ENCODE data around the gene DSG3.
A peak's percentile ranks its signal among the peaks of the same experiment; 100 is the strongest.

The DSG3 gene

GRCh38 chr18:31497404-31497835 is 49.9 kb downstream of the DSG3 start:
- DNase-seq: no peak
- H3K27ac ChIP-seq (ENCODE audit: insufficient read depth in 1 of 2, low read depth in 1 of 2, low read length in 2 of 2, poor library complexity in 1 of 2, severe bottlenecking in 2 of 2): no peak overlapping the region
- no peaks in the 10 kb centered on the region for H3K9me3 ChIP-seq (ENCODE audit: control extremely low read depth in 1 of 5, control insufficient read depth in 4 of 5, insufficient read depth in 2 of 5, low read depth in 1 of 5, low read length in 4 of 5)
- H3K4me1 ChIP-seq (ENCODE audit: control extremely low read depth in 1 of 4, control insufficient read depth in 4 of 4, insufficient read depth in 4 of 4, low read length in 3 of 4): peaks cover 14 to 26% (median 19%) of the 10 kb centered on the region in 4 experiments
- peak overlapping the region; percentile 37 to 94 (median 93) for H3K4me3 ChIP-seq (ENCODE audit: control insufficient read depth in 1 of 7, extremely low read depth in 1 of 7, insufficient read depth in 4 of 7, low read depth in 2 of 7, low read length in 6 of 7)
- ChIA-PET POLR2A (no interaction called here), CTCF (interaction anchor here (1.0 to 1.4 kb wide), 2 partner anchors 10 to 12 kb away, joined by 3 to 4 read pairs; no protein-coding TSS in a partner anchor)
- 7% methylated on average over 14 of the region's 25 CpGs for WGBS (ENCODE audit: insufficient coverage)
- H3K27me3 ChIP-seq (replicated peaks in 2 of 5; ENCODE audit: control insufficient read depth in 4 of 5, insufficient read depth in 5 of 5, low read length in 4 of 5): peaks cover 0 to 2% (median 0%) of the 10 kb centered on the region in 5 experiments
- no peaks in the 10 kb centered on the region for H3K36me3 ChIP-seq (ENCODE audit: control insufficient read depth in 4 of 4, insufficient read depth in 4 of 4, low read length in 3 of 4)

- peak within 1 kb of the TSS; percentile 20 to 79 for H3K27ac ChIP-seq (ENCODE audit: insufficient read depth in 1 of 2, low read depth in 1 of 2, low read length in 2 of 2, poor library complexity in 1 of 2, severe bottlenecking in 2 of 2)
- POLR2A ChIA-PET: no interaction called here
Measured at GRCh38 chr18:31497836-31498573, 50.5 kb downstream of the DSG3 start, which contains the start of gene DSG2. TSS of gene DSG2 (plus strand) at chr18:31498177. CDS start at chr18:31498252, 75 bp downstream.

GRCh38 chr18:31498574-31499524 is 51.3 kb downstream of the DSG3 start:
- peak in 2 of 3 donors; percentile 36 to 39 for DNase-seq
- POLR2A ChIA-PET: no interaction called here
- H3K9me3 ChIP-seq (ENCODE audit: control extremely low read depth in 1 of 5, control insufficient read depth in 4 of 5, insufficient read depth in 2 of 5, low read depth in 1 of 5, low read length in 4 of 5): no peaks in the 10 kb centered on the region
- H3K4me1 ChIP-seq (ENCODE audit: control extremely low read depth in 1 of 4, control insufficient read depth in 4 of 4, insufficient read depth in 4 of 4, low read length in 3 of 4): peaks cover 14 to 26% (median 19%) of the 10 kb centered on the region in 4 experiments
- 18% methylated on average over 13 of the region's 22 CpGs for WGBS (ENCODE audit: insufficient coverage)
- peak overlapping the region; percentile 59 to 94 (median 93) for H3K4me3 ChIP-seq (ENCODE audit: control insufficient read depth in 1 of 7, extremely low read depth in 1 of 7, insufficient read depth in 4 of 7, low read depth in 2 of 7, low read length in 6 of 7)
- CTCF ChIA-PET: interaction anchor here (1.9 kb wide), 1 partner anchor 10 kb away, joined by 4 read pairs; no protein-coding TSS in a partner anchor
- peaks cover 0 to 2% (median 0%) of the 10 kb centered on the region in 5 experiments for H3K27me3 ChIP-seq (replicated peaks in 2 of 5; ENCODE audit: control insufficient read depth in 4 of 5, insufficient read depth in 5 of 5, low read length in 4 of 5)
- peak overlapping the region; percentile 20 to 79 for H3K27ac ChIP-seq (ENCODE audit: insufficient read depth in 1 of 2, low read depth in 1 of 2, low read length in 2 of 2, poor library complexity in 1 of 2, severe bottlenecking in 2 of 2)
- H3K36me3 ChIP-seq (ENCODE audit: control insufficient read depth in 4 of 4, insufficient read depth in 4 of 4, low read length in 3 of 4): no peaks in the 10 kb centered on the region

More at GRCh38 chr18:31497836-31498573, 50.5 kb downstream of the DSG3 start, which contains the start of gene DSG2:
- 0% methylated on average over 36 of the region's 79 CpGs for WGBS (ENCODE audit: insufficient coverage)
- H3K36me3 ChIP-seq (ENCODE audit: control insufficient read depth in 4 of 4, insufficient read depth in 4 of 4, low read length in 3 of 4): no peaks in the 10 kb centered on the region
- H3K4me1 ChIP-seq (ENCODE audit: control extremely low read depth in 1 of 4, control insufficient read depth in 4 of 4, insufficient read depth in 4 of 4, low read length in 3 of 4): peaks cover 14 to 26% (median 19%) of the 10 kb centered on the region in 4 experiments
- peak within 1 kb of the TSS; percentile 59 to 94 (median 93) for H3K4me3 ChIP-seq (ENCODE audit: control insufficient read depth in 1 of 7, extremely low read depth in 1 of 7, insufficient read depth in 4 of 7, low read depth in 2 of 7, low read length in 6 of 7)
- peak; percentile 54 to 82 (median 64) for DNase-seq
- no peaks in the 10 kb centered on the region for H3K9me3 ChIP-seq (ENCODE audit: control extremely low read depth in 1 of 5, control insufficient read depth in 4 of 5, insufficient read depth in 2 of 5, low read depth in 1 of 5, low read length in 4 of 5)
- CTCF ChIA-PET: interaction anchor here (1.0 to 1.4 kb wide), 2 partner anchors 9 to 11 kb away, joined by 3 to 4 read pairs; no protein-coding TSS in a partner anchor
- H3K27me3 ChIP-seq (replicated peaks in 2 of 5; ENCODE audit: control insufficient read depth in 4 of 5, insufficient read depth in 5 of 5, low read length in 4 of 5): peaks cover 0 to 2% (median 0%) of the 10 kb centered on the region in 5 experiments

GRCh38 chr18:31500051-31500688 is 52.6 kb downstream of the DSG3 start:
- DNase-seq: peak in 1 of 3 donors; percentile 43

GRCh38 chr18:31503011-31503410 is 55.5 kb downstream of the DSG3 start:
- no peaks in the 10 kb centered on the region for H3K36me3 ChIP-seq (ENCODE audit: control insufficient read depth in 4 of 4, insufficient read depth in 4 of 4, low read length in 3 of 4)
- H3K27me3 ChIP-seq (replicated peaks in 2 of 5; ENCODE audit: control insufficient read depth in 4 of 5, insufficient read depth in 5 of 5, low read length in 4 of 5): no peaks in the 10 kb centered on the region
- ChIA-PET POLR2A (no interaction called here), CTCF (no interaction called here)
- H3K9me3 ChIP-seq (ENCODE audit: control extremely low read depth in 1 of 5, control insufficient read depth in 4 of 5, insufficient read depth in 2 of 5, low read depth in 1 of 5, low read length in 4 of 5): no peaks in the 10 kb centered on the region
- DNase-seq: no peak
- peaks cover 14 to 36% (median 23%) of the 10 kb centered on the region in 4 experiments for H3K4me1 ChIP-seq (ENCODE audit: control extremely low read depth in 1 of 4, control insufficient read depth in 4 of 4, insufficient read depth in 4 of 4, low read length in 3 of 4)
- H3K27ac ChIP-seq (ENCODE audit: insufficient read depth in 1 of 2, low read depth in 1 of 2, low read length in 2 of 2, poor library complexity in 1 of 2, severe bottlenecking in 2 of 2): no peak overlapping the region
- H3K4me3 ChIP-seq (ENCODE audit: control insufficient read depth in 1 of 7, extremely low read depth in 1 of 7, insufficient read depth in 4 of 7, low read depth in 2 of 7, low read length in 6 of 7): no peak overlapping the region
- 100% methylated on average over 4 of the region's 4 CpGs for WGBS (ENCODE audit: insufficient coverage)

More at GRCh38 chr18:31500051-31500688, 52.6 kb downstream of the DSG3 start:
- no peaks in the 10 kb centered on the region for H3K36me3 ChIP-seq (ENCODE audit: control insufficient read depth in 4 of 4, insufficient read depth in 4 of 4, low read length in 3 of 4)
- ChIA-PET CTCF (interaction anchor here (1.4 to 1.9 kb wide), 3 partner anchors 9 to 76 kb away, joined by 4 to 5 read pairs (median 4); no protein-coding TSS in a partner anchor), POLR2A (interaction anchor here (0.6 kb wide), 1 partner anchor 91 kb away, joined by 5 read pairs; no protein-coding TSS in a partner anchor)
- peaks cover 14 to 38% (median 24%) of the 10 kb centered on the region in 4 experiments for H3K4me1 ChIP-seq (ENCODE audit: control extremely low read depth in 1 of 4, control insufficient read depth in 4 of 4, insufficient read depth in 4 of 4, low read length in 3 of 4)
- H3K27ac ChIP-seq (ENCODE audit: insufficient read depth in 1 of 2, low read depth in 1 of 2, low read length in 2 of 2, poor library complexity in 1 of 2, severe bottlenecking in 2 of 2): no peak overlapping the region
- H3K4me3 ChIP-seq (ENCODE audit: control insufficient read depth in 1 of 7, extremely low read depth in 1 of 7, insufficient read depth in 4 of 7, low read depth in 2 of 7, low read length in 6 of 7): peak overlapping the region in 2 of 7 experiments; percentile 46 to 63
- 49% methylated on average over 6 of the region's 6 CpGs for WGBS (ENCODE audit: insufficient coverage)
- no peaks in the 10 kb centered on the region for H3K9me3 ChIP-seq (ENCODE audit: control extremely low read depth in 1 of 5, control insufficient read depth in 4 of 5, insufficient read depth in 2 of 5, low read depth in 1 of 5, low read length in 4 of 5)
- peaks cover 0 to 2% (median 0%) of the 10 kb centered on the region in 5 experiments for H3K27me3 ChIP-seq (replicated peaks in 2 of 5; ENCODE audit: control insufficient read depth in 4 of 5, insufficient read depth in 5 of 5, low read length in 4 of 5)

- peaks cover 5 to 24% (median 12%) of the 10 kb centered on the region in 4 experiments for H3K4me1 ChIP-seq (ENCODE audit: control extremely low read depth in 1 of 4, control insufficient read depth in 4 of 4, insufficient read depth in 4 of 4, low read length in 3 of 4)
- 49% methylated on average over 10 of the region's 10 CpGs for WGBS (ENCODE audit: insufficient coverage)
- H3K9me3 ChIP-seq (ENCODE audit: control extremely low read depth in 1 of 5, control insufficient read depth in 4 of 5, insufficient read depth in 2 of 5, low read depth in 1 of 5, low read length in 4 of 5): no peaks in the 10 kb centered on the region
- H3K27ac ChIP-seq (ENCODE audit: insufficient read depth in 1 of 2, low read depth in 1 of 2, low read length in 2 of 2, poor library complexity in 1 of 2, severe bottlenecking in 2 of 2): no peak overlapping the region
- H3K27me3 ChIP-seq (replicated peaks in 2 of 5; ENCODE audit: control insufficient read depth in 4 of 5, insufficient read depth in 5 of 5, low read length in 4 of 5): no peaks in the 10 kb centered on the region
- DNase-seq: no peak
- CTCF ChIA-PET: interaction anchor here (0.5 kb wide), 1 partner anchor 428 kb away, joined by 3 read pairs; no protein-coding TSS in a partner anchor
- H3K4me3 ChIP-seq (ENCODE audit: control insufficient read depth in 1 of 7, extremely low read depth in 1 of 7, insufficient read depth in 4 of 7, low read depth in 2 of 7, low read length in 6 of 7): peak overlapping the region in 3 of 7 experiments; percentile 22 to 64 (median 24)
- POLR2A ChIA-PET: no interaction called here
- H3K36me3 ChIP-seq (ENCODE audit: control insufficient read depth in 4 of 4, insufficient read depth in 4 of 4, low read length in 3 of 4): no peaks in the 10 kb centered on the region
Measured at GRCh38 chr18:31504455-31505147, 57.1 kb downstream of the DSG3 start.

Measured in common myeloid progenitor, CD34-positive (primary cell).